ENCODE results near the gene C11orf91. TPM values are rescaled to one million over a fixed set of nuclear protein-coding genes. Genes with fewer than 3 reads are reported as not detected.

The C11orf91 gene
- total RNA-seq, 2 experiments from 2014 or later: 0.28 TPM; not detected in 1

GRCh38 chr11:33659370-33660139, 41.1 kb downstream of the C11orf91 start:
- DNase-seq: no peak
- no peaks in the 10 kb centered on the region for H3K9me3 Mint-ChIP-seq
- H3K27ac Mint-ChIP-seq: no peak overlapping the region
- no peaks in the 10 kb centered on the region for H3K4me1 Mint-ChIP-seq
- peaks cover 12% of the 10 kb centered on the region for H3K27me3 Mint-ChIP-seq
- H3K4me3 Mint-ChIP-seq: no peak overlapping the region
- no peaks in the 10 kb centered on the region for H3K36me3 Mint-ChIP-seq

GRCh38 chr11:33658195-33658900, 42.3 kb downstream of the C11orf91 start:
- no peak overlapping the region for H3K27ac Mint-ChIP-seq
- no peaks in the 10 kb centered on the region for H3K4me1 Mint-ChIP-seq
- no peaks in the 10 kb centered on the region for H3K36me3 Mint-ChIP-seq
- no peak overlapping the region for H3K4me3 Mint-ChIP-seq
- no peak for DNase-seq
- H3K9me3 Mint-ChIP-seq: no peaks in the 10 kb centered on the region
- peaks cover 18% of the 10 kb centered on the region for H3K27me3 Mint-ChIP-seq

- Mint-ChIP-seq H3K27ac (no peak overlapping the region), H3K9me3 (no peaks in the 10 kb centered on the region), H3K27me3 (peaks cover 18% of the 10 kb centered on the region), H3K4me1 (no peaks in the 10 kb centered on the region), H3K36me3 (no peaks in the 10 kb centered on the region), H3K4me3 (no peak overlapping the region)
- DNase-seq: no peak
Observed at GRCh38 chr11:33657757-33658156, 42.9 kb downstream of the C11orf91 start.

GRCh38 chr11:33656768-33657167, 43.9 kb downstream of the C11orf91 start:
- H3K4me1 Mint-ChIP-seq: no peaks in the 10 kb centered on the region
- peaks cover 21% of the 10 kb centered on the region for H3K27me3 Mint-ChIP-seq
- DNase-seq: no peak
- no peaks in the 10 kb centered on the region for H3K36me3 Mint-ChIP-seq
- no peak overlapping the region for H3K4me3 Mint-ChIP-seq
- no peak overlapping the region for H3K27ac Mint-ChIP-seq
- no peaks in the 10 kb centered on the region for H3K9me3 Mint-ChIP-seq

GRCh38 chr11:33655842-33656600, 44.6 kb downstream of the C11orf91 start:
- H3K4me3 Mint-ChIP-seq: no peak overlapping the region
- no peak overlapping the region for H3K27ac Mint-ChIP-seq
- H3K27me3 Mint-ChIP-seq: peaks cover 22% of the 10 kb centered on the region
- H3K36me3 Mint-ChIP-seq: no peaks in the 10 kb centered on the region
- H3K9me3 Mint-ChIP-seq: no peaks in the 10 kb centered on the region
- no peak for DNase-seq
- H3K4me1 Mint-ChIP-seq: no peaks in the 10 kb centered on the region

GRCh38 chr11:33654594-33654993, 46.0 kb downstream of the C11orf91 start:
- Mint-ChIP-seq H3K4me1 (no peaks in the 10 kb centered on the region), H3K36me3 (no peaks in the 10 kb centered on the region), H3K9me3 (no peaks in the 10 kb centered on the region), H3K4me3 (no peak overlapping the region), H3K27me3 (peaks cover 30% of the 10 kb centered on the region), H3K27ac (no peak overlapping the region)
- no peak for DNase-seq

GRCh38 chr11:33652930-33653329, 47.7 kb downstream of the C11orf91 start:
- no peaks in the 10 kb centered on the region for H3K9me3 Mint-ChIP-seq
- H3K27ac Mint-ChIP-seq: no peak overlapping the region
- H3K36me3 Mint-ChIP-seq: no peaks in the 10 kb centered on the region
- no peaks in the 10 kb centered on the region for H3K4me1 Mint-ChIP-seq
- no peak for DNase-seq
- no peak overlapping the region for H3K4me3 Mint-ChIP-seq
- H3K27me3 Mint-ChIP-seq: peaks cover 28% of the 10 kb centered on the region

- Mint-ChIP-seq H3K4me1 (no peaks in the 10 kb centered on the region), H3K9me3 (no peaks in the 10 kb centered on the region)
- DNase-seq: no peak
Observed at GRCh38 chr11:33652431-33652830, 48.2 kb downstream of the C11orf91 start.

GRCh38 chr11:33651990-33652389, 48.6 kb downstream of the C11orf91 start:
- H3K36me3 Mint-ChIP-seq: no peaks in the 10 kb centered on the region
- H3K9me3 Mint-ChIP-seq: no peaks in the 10 kb centered on the region
- H3K27me3 Mint-ChIP-seq: peaks cover 26% of the 10 kb centered on the region
- no peak overlapping the region for H3K4me3 Mint-ChIP-seq
- H3K4me1 Mint-ChIP-seq: no peaks in the 10 kb centered on the region
- no peak overlapping the region for H3K27ac Mint-ChIP-seq
- DNase-seq: no peak

More at GRCh38 chr11:33652431-33652830, 48.2 kb downstream of the C11orf91 start:
- H3K36me3 Mint-ChIP-seq: no peaks in the 10 kb centered on the region
- no peak overlapping the region for H3K27ac Mint-ChIP-seq
- no peak overlapping the region for H3K4me3 Mint-ChIP-seq
- H3K27me3 Mint-ChIP-seq: peaks cover 26% of the 10 kb centered on the region

- Mint-ChIP-seq H3K4me3 (no peak overlapping the region), H3K36me3 (no peaks in the 10 kb centered on the region), H3K4me1 (no peaks in the 10 kb centered on the region), H3K9me3 (no peaks in the 10 kb centered on the region), H3K27ac (no peak overlapping the region), H3K27me3 (peaks cover 26% of the 10 kb centered on the region)
- DNase-seq: no peak
Observed at GRCh38 chr11:33651555-33651954, 49.1 kb downstream of the C11orf91 start.

- peaks cover 19% of the 10 kb centered on the region for H3K27me3 Mint-ChIP-seq
- no peak for DNase-seq
- H3K9me3 Mint-ChIP-seq: no peaks in the 10 kb centered on the region
- no peaks in the 10 kb centered on the region for H3K4me1 Mint-ChIP-seq
- no peaks in the 10 kb centered on the region for H3K36me3 Mint-ChIP-seq
- H3K27ac Mint-ChIP-seq: no peak overlapping the region
- no peak overlapping the region for H3K4me3 Mint-ChIP-seq
Observed at GRCh38 chr11:33649944-33650343, 50.7 kb downstream of the C11orf91 start.

Other genes with a start within 250 kb of the C11orf91 start
- gene CD59, start 35.6 kb upstream of the C11orf91 start, total RNA-seq: 10 to 100 TPM; 58.4 to 60.3 TPM
- gene FBXO3, start 73.7 kb upstream of the C11orf91 start, total RNA-seq: 10 to 100 TPM; 10.1 to 13.2 TPM
- gene LMO2, start 191.2 kb upstream of the C11orf91 start, total RNA-seq: under 1 TPM; 0.14 to 0.21 TPM

All from activated naive CD8-positive, alpha-beta T cell treated with anti-CD3 and anti-CD28 coated beads for 36 hours (primary cell).